ENCODE data around the gene SLC35G1.

Gene SLC35G1

GRCh38 chr10:93951905-93952304, 58.1 kb downstream of the SLC35G1 start:
- DNase-seq (ENCODE audit: low read depth in 3 of 3), result no peak

Data from stimulated activated CD4-positive, alpha-beta T cell treated with anti-CD3 and anti-CD28 coated beads, TNF-alpha, amount 100 ng/mL, for 48 hours (primary cell).